Neural cell (in vitro differentiated cells): ENCODE results near the gene CLDN20. TPM values are rescaled to one million over a fixed set of nuclear protein-coding genes. Genes with fewer than 3 reads are reported as not detected.

ENCODE experiments used
- H2AFZ ChIP-seq: fragments of 200-600, 300-800 bp; sonication (generic), shearing (Covaris generic); 2 replicates; pipeline ENCODE4 v1.6.0; 2014; ENCODE audit warnings: low read depth, mild to moderate bottlenecking, antibody characterized with exemption, low read length, moderate library complexity
- H3F3A ChIP-seq: fragments of 200-600 bp; shearing (Covaris generic); 2 replicates; pipeline ENCODE4 v1.6.1; 2016; ENCODE audit warnings: mild to moderate bottlenecking, moderate library complexity, mixed read lengths, antibody characterized with exemption, low read length; ENCODE audit not compliant: insufficient read depth, poor library complexity, severe bottlenecking
- H3K27ac ChIP-seq: fragments of 200-600, 300-800 bp; sonication (generic), shearing (Covaris generic); 2 replicates; pipeline ENCODE4 v1.5.1; 2014; ENCODE audit warnings: mild to moderate bottlenecking, low read length, moderate library complexity
- H3K27me3 ChIP-seq: fragments of 300-800, 200-600 bp; sonication (generic), shearing (Covaris generic); 2 replicates; pipeline ENCODE4 v1.6.0; 2014; ENCODE audit warnings: mild to moderate bottlenecking, low read depth, low read length, moderate library complexity; ENCODE audit not compliant: insufficient read depth
- H3K36me3 ChIP-seq: fragments of 300-800, 200-600 bp; sonication (generic), shearing (Covaris generic); 2 replicates; pipeline ENCODE4 v1.5.1; 2014; ENCODE audit warnings: mild to moderate bottlenecking, antibody characterized with exemption, low read length, moderate library complexity; ENCODE audit not compliant: insufficient read depth
- H3K4me2 ChIP-seq: fragments of 300-800, 200-600 bp; sonication (generic), shearing (Covaris generic); 2 replicates; pipeline ENCODE4 v1.6.0; 2014; ENCODE audit warnings: mild to moderate bottlenecking, low read length
- H3K4me3 ChIP-seq: fragments of 300-800, 200-600 bp; sonication (generic), shearing (Covaris generic); 2 replicates; pipeline ENCODE4 v1.5.1; 2014; ENCODE audit warnings: mild to moderate bottlenecking, low read length, moderate library complexity
- H3K79me2 ChIP-seq: fragments of 200-600 bp; shearing (Covaris generic); replicated peaks from 2 replicates; pipeline ENCODE4 v1.6.0; 2014; ENCODE audit warnings: mild to moderate bottlenecking, low read length, moderate library complexity; ENCODE audit not compliant: insufficient read depth
- H3K9ac ChIP-seq: fragments of 300-800, 200-600 bp; sonication (generic), shearing (Covaris generic); 2 replicates; pipeline ENCODE4 v1.6.1; 2016; ENCODE audit warnings: mild to moderate bottlenecking, low read length, mixed read lengths
- H3K9me2 ChIP-seq: fragments of 200-600 bp; shearing (Covaris generic); 2 replicates; pipeline ENCODE4 v1.6.1; 2016; ENCODE audit warnings: mild to moderate bottlenecking, low read length, mixed read lengths; ENCODE audit not compliant: insufficient read depth
- H3K9me3 ChIP-seq: fragments of 200-600, 300-800 bp; sonication (generic), shearing (Covaris generic); 2 replicates; pipeline ENCODE4 v1.6.1; 2016; ENCODE audit warnings: mild to moderate bottlenecking, mixed run types, low read length, moderate library complexity, mixed read lengths
- H4K20me1 ChIP-seq: fragments of 200-600 bp; shearing (Covaris generic); 2 replicates; pipeline ENCODE4 v1.6.1; 2016; ENCODE audit warnings: mild to moderate bottlenecking, mixed run types; ENCODE audit not compliant: insufficient read depth
- EP300 ChIP-seq: fragments of 450-650 bp; conservative IDR thresholded peaks from 2 replicates; pipeline ENCODE4 v1.6.1; 2014; ENCODE audit warnings: antibody characterized with exemption, mild to moderate bottlenecking, moderate library complexity; ENCODE audit not compliant: poor library complexity, severe bottlenecking
- EZH2 ChIP-seq: fragments of 200-600, 300-800 bp; shearing (Covaris generic), sonication (generic); IDR thresholded peaks from 2 replicates; pipeline ENCODE4 v1.6.1; 2014; ENCODE audit warnings: antibody characterized with exemption, low read length, borderline replicate concordance, mild to moderate bottlenecking; ENCODE audit not compliant: insufficient read depth, poor library complexity, severe bottlenecking
- MXI1 ChIP-seq: fragments of 450-650 bp; conservative IDR thresholded peaks from 2 replicates; pipeline ENCODE4 v1.6.1; 2014; ENCODE audit warnings: antibody characterized with exemption, mild to moderate bottlenecking; ENCODE audit not compliant: poor library complexity, severe bottlenecking
- POLR2AphosphoS5 ChIP-seq: IDR thresholded peaks from 2 replicates; pipeline ENCODE4 v1.6.1; 2012
- RAD21 ChIP-seq: fragments of 450-650 bp; conservative IDR thresholded peaks from 2 replicates; pipeline ENCODE4 v1.6.1; 2014; ENCODE audit warnings: antibody characterized with exemption, mild to moderate bottlenecking, moderate library complexity
- SMC3 ChIP-seq: fragments of 450-650 bp; conservative IDR thresholded peaks from 2 replicates; pipeline ENCODE4 v1.6.1; 2014; ENCODE audit warnings: antibody characterized with exemption, mild to moderate bottlenecking, moderate library complexity; ENCODE audit not compliant: poor library complexity
- TAF1 ChIP-seq: IDR thresholded peaks from 2 replicates; pipeline ENCODE4 v1.6.1; 2012; ENCODE audit warnings: low read depth
- polyA plus RNA-seq: library from polyadenylated mRNA; depleted of rRNA; stranded (reverse); fragments of >200 nt; gene quantifications from 2 replicates; pipeline ENCODE4 v1.2.3, GENCODE V29; 2014
- TF ChIP-seq, protein P1 (sequence below): IDR thresholded peaks from 2 replicates; pipeline ENCODE4 v1.6.1; 2012; ENCODE audit warnings: borderline replicate concordance
- TF ChIP-seq, protein P2 (sequence below): fragments of 450-650 bp; IDR thresholded peaks from 2 replicates; pipeline ENCODE4 v1.5.1; 2014; ENCODE audit warnings: antibody characterized with exemption, mild to moderate bottlenecking, moderate library complexity; ENCODE audit not compliant: poor library complexity, severe bottlenecking

CLDN20 gene
- polyA plus RNA-seq, 1 donor from 2014 or later: not detected

DNA sequence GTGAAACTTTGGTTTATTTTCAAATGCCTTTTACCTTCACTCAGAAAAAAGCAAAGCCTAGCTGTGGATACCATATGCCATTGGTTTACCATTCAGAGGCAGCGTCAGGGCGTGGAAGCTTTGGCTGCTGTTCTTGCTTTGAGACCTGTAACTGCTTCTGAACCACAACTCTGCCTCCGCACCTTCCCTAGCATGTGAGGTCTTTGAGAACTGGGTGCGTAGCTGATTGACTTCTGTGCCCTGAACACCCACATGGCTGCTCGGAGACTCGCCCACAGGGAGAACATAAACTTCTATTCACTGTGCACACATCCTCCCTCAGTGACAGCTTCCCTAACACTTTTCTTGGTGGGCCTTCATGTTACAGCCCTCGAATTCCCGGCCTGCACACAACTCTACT, 11.2 kb upstream of the CLDN20 start:
- Histone ChIP-seq H3K9me2 (no peaks in the 10 kb centered on the region), H3K79me2 (no peaks in the 10 kb centered on the region), H3K9me3 (no peaks in the 10 kb centered on the region), H3K4me2 (no peak overlapping the region), H3K27ac (no peak overlapping the region), H3K9ac (no peak overlapping the region), H3K36me3 (peaks cover 4% of the 10 kb centered on the region), H3K4me3 (no peak overlapping the region), H4K20me1 (no peaks in the 10 kb centered on the region), H3F3A (no peaks in the 10 kb centered on the region), H3K27me3 (no peaks in the 10 kb centered on the region), H2AFZ (no peak overlapping the region)
- TF ChIP-seq POLR2AphosphoS5 (no peak), MXI1 (no peak), SMC3 (no peak), RAD21 (no peak), EP300 (no peak), TAF1 (no peak), EZH2 (no peak)
- TF ChIP-seq, protein P1, sequence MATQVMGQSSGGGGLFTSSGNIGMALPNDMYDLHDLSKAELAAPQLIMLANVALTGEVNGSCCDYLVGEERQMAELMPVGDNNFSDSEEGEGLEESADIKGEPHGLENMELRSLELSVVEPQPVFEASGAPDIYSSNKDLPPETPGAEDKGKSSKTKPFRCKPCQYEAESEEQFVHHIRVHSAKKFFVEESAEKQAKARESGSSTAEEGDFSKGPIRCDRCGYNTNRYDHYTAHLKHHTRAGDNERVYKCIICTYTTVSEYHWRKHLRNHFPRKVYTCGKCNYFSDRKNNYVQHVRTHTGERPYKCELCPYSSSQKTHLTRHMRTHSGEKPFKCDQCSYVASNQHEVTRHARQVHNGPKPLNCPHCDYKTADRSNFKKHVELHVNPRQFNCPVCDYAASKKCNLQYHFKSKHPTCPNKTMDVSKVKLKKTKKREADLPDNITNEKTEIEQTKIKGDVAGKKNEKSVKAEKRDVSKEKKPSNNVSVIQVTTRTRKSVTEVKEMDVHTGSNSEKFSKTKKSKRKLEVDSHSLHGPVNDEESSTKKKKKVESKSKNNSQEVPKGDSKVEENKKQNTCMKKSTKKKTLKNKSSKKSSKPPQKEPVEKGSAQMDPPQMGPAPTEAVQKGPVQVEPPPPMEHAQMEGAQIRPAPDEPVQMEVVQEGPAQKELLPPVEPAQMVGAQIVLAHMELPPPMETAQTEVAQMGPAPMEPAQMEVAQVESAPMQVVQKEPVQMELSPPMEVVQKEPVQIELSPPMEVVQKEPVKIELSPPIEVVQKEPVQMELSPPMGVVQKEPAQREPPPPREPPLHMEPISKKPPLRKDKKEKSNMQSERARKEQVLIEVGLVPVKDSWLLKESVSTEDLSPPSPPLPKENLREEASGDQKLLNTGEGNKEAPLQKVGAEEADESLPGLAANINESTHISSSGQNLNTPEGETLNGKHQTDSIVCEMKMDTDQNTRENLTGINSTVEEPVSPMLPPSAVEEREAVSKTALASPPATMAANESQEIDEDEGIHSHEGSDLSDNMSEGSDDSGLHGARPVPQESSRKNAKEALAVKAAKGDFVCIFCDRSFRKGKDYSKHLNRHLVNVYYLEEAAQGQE: no peak
- TF ChIP-seq, protein P2, sequence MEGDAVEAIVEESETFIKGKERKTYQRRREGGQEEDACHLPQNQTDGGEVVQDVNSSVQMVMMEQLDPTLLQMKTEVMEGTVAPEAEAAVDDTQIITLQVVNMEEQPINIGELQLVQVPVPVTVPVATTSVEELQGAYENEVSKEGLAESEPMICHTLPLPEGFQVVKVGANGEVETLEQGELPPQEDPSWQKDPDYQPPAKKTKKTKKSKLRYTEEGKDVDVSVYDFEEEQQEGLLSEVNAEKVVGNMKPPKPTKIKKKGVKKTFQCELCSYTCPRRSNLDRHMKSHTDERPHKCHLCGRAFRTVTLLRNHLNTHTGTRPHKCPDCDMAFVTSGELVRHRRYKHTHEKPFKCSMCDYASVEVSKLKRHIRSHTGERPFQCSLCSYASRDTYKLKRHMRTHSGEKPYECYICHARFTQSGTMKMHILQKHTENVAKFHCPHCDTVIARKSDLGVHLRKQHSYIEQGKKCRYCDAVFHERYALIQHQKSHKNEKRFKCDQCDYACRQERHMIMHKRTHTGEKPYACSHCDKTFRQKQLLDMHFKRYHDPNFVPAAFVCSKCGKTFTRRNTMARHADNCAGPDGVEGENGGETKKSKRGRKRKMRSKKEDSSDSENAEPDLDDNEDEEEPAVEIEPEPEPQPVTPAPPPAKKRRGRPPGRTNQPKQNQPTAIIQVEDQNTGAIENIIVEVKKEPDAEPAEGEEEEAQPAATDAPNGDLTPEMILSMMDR: no peak

DNA sequence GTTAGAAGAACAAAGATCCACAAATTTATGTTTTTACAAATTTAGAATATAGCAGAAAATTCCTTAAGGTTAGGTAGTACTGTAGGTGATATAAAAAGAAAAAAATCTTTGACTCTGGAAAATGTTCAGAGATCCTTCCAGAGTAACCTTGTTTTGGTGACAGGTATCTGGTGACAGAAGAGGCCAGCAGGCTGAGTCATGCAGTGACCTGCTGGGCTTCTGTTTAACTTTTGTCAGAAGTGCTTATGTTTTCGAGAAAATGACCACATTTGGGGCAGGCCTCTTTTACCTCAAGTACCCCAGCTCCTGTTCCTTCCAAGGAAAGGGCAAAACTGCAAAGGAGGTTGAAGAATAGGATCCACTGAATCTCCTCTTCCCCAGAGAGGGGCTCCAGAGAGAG, 10.5 kb upstream of the CLDN20 start:
- no peak overlapping the region for H3K9ac ChIP-seq
- H3K4me3 ChIP-seq: no peak overlapping the region
- no peaks in the 10 kb centered on the region for H3K27me3 ChIP-seq
- no peaks in the 10 kb centered on the region for H4K20me1 ChIP-seq
- TF ChIP-seq, protein P1: no peak
- TF ChIP-seq MXI1 (no peak), SMC3 (no peak), EP300 (no peak), RAD21 (no peak), TAF1 (no peak), POLR2AphosphoS5 (no peak), EZH2 (no peak)
- TF ChIP-seq, protein P2: no peak
- H3K79me2 ChIP-seq: no peaks in the 10 kb centered on the region
- no peaks in the 10 kb centered on the region for H3K9me2 ChIP-seq
- peaks cover 4% of the 10 kb centered on the region for H3K36me3 ChIP-seq
- H3K27ac ChIP-seq: no peak overlapping the region
- no peak overlapping the region for H3K4me2 ChIP-seq
- no peaks in the 10 kb centered on the region for H3K9me3 ChIP-seq
- no peak overlapping the region for H2AFZ ChIP-seq
- no peaks in the 10 kb centered on the region for H3F3A ChIP-seq
